NCI-H82 (cell line): Measurements from ENCODE around the gene FBXO44.
A peak's percentile ranks its signal among the peaks of the same experiment; 100 is the strongest.
"Not testable (repeated sequence)": the region's sequence is repeated elsewhere in the genome, so short reads cannot be mapped to it uniquely, and the experiment has no call there.

ENCODE experiments used
- DNase-seq: peaks from one replicate; lab custom pipeline; 2025; lab: John Stamatoyannopoulos, UW

Gene FBXO44

DNA sequence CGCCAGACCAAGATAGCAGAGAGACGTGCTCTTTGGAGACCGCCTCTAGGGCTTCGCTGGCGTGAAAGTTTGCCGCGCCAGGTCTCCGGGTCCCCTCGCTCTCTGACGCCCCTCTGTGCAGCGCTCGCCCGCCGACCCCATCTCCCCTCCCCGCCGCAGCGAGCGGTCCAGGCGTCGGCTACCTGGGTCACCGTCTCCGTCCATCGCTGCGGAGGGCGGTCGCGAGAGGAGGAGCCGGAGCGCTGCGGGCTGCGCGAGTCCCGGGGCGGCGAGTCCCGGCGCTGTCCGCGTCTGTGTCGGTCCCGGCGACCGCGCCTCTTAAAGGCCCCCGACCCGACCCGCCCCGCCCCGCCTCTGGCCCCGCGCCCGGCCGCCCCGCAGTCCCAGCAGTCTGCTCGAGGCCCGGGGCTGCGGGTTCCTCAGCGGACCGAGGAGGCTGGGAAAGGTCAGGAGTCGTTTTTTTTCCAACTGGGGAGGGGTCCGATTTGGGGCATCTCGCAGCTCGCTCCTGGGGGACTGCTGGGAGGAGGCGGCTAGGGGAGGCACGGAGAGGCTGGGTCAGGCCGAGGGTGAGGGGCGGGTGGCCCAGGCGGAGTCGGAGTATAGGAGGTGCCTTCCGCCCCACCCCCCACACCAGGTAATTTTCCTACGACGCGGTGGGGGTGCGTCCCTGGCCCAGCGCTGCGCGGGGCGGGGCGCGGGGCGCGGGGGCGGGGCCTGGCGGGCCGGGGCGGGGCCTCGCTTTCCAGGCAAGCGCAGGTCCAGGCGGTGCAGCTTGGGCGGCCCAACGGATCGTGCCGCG is at the start of gene FBXO44, which contains the start of gene FBXO2:
TSS of gene FBXO44 (plus strand) at position 741 of the 802 bp plus-strand sequence. CDS start 959 bp downstream, outside the sequence.
TSS of gene FBXO2 (minus strand) at position 293 of the 802 bp plus-strand sequence. CDS start at position 204, 89 bp downstream.
- peak; percentile 45 for DNase-seq

DNA sequence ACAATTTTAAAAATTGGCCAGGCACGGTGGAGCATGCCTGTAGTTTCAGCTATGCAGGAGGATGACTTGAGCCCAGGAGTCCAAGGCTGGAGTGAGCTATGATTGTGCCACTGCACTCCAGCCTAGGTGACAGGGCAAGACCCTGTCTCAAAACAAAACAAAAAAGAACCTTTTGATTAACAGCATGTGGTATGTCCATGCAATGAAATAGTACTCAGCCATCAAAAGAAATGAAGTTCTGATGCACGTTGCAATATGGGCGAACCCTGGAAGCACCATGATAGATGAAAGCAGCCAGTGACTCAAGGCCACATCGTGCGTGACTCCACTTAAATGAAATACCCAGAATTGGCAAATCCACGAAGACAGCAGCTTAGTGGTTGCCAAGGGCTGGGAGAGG is 47.9 kb upstream of the FBXO44 start:
- no peak for DNase-seq

DNA sequence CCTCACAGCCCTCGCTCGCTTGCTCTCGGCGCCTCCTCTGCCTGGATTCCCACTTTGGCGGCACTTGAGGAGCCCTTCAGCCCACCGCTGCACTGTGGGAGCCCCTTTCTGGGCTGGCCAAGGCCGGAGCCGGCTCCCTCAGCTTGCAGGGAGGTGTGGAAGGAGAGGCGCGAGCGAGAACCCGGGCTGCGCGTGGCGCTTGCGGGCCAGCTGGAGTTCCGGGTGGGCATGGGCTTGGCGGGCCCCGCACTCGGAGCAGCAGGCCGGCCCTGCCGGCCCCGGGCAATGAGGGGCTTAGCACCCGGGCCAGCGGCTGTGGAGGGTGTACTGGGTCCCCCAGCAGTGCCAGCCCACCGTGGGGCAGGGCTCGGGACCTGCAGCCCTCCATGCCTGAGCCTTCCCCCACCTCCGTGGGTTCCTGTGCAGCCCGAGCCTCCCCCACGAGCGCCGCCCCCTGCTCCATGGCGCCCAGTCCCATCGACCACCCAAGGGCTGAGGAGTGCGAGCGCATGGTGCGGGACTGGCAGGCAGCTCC is 46.0 kb upstream of the FBXO44 start:
- not testable (repeated sequence) for DNase-seq

GRCh38 chr1:11609378-11609777 is 45.3 kb upstream of the FBXO44 start:
- not testable (repeated sequence) for DNase-seq

DNA sequence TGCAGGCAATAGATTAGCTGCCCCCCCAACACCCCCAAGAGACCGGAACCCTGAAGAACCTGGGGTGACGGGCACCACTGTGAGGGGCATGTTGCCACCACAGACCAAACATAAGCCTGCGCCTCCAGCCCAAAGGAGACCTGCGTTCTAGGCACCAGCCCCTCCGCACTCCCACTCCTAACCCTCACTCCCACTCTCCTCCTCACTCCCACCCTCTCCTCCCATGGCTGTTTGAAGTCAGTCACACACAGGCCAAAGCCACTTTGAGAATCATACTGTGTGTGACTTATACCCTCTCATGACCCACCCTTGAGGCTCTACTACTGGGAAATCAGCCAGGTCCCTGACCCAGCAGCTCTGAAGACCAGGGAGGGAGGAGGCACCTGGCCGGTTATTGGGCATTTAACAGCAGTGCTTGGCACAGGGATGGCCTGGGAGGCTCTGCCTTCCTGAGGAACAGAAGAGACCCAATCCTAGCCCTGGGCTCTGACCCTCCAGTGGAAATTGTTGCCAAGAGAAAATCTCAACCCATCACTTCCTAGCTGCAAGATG is 44.0 kb upstream of the FBXO44 start:
- DNase-seq: no peak

- no peak for DNase-seq
These were observed 42.9 kb upstream of the FBXO44 start for GRCh38 chr1:11611638-11612327.

DNA sequence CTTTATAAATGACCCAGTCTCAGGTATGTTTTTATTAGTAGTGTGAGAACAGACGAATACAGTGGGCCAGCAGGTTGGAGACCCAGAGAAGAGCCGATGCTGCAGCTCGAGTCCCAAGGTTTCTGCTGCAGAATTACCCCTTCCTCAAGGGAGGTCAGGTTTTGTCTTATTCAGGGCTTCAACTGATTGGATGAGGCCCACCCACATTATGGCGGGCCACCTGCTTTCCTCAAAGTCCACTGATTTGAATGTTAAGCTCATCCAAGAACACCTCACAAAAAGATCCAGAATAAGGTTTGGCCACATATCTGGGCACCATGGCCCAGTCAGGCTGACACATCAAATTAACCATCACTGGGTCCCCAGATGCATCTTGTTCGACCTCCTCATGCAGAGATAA is 41.3 kb upstream of the FBXO44 start:
- no peak for DNase-seq

DNA sequence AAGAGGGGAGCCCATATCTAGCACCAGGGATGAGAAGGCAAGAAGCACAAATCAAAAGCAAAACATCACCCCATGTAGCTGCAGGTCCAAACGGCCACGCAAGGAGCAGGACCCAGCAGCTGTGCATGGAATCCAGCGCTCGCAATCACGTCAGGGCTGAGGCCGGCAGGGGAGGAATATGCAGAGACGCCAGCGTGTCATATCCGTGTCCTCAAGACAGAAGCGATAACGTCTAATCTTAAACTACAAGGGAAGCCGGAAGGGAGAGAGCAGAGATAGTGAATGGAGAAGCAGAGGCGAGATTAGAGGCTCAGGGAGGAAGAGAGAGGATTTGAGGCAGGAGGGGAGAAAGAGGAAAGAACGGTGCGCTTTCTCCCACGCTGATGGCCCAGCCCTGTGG is 39.6 kb upstream of the FBXO44 start:
- DNase-seq: no peak

GRCh38 chr1:11616766-11617165 is 37.9 kb upstream of the FBXO44 start:
- no peak for DNase-seq

GRCh38 chr1:11617314-11617713 is 37.4 kb upstream of the FBXO44 start:
- peak; percentile 26 for DNase-seq

GRCh38 chr1:11617741-11618140 is 36.9 kb upstream of the FBXO44 start:
- no peak for DNase-seq

DNA sequence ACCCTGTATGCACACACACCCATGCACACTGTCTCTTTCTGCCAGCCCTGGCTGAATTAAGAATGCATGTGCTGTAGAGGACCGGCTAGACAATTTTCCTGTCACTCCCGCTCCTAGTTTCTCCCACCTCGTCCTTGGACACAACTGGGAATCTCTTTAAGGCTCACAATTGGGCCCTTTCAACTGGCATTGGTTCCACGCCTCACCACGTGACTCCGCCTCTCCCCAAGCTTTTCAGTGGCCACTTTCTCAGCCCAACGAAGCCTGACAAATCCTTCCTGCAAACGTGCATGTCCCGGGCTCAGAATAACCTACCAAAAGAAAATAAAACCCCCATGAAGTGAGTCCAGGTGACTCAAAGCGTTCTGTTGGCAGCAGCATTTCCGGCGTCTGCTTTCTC is 34.3 kb upstream of the FBXO44 start:
- DNase-seq: no peak

DNA sequence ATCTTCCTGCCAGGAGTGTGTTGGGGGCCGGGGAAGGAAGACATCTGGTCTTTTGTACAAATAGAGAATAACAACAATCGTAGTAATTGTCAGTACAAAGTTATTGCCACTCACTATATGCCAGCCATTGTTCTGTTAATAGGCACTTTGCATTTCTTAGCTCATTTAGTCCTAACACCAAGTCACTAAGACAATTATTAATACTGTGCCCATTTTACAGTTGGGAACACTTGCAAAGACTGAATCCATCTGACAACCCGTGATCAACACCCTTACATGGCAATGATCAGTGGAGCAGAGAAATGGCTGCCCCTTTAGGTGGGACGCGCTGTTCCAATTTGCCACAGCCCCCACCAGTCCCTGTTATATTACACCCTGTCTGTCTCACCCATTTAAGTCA is 33.8 kb upstream of the FBXO44 start:
- no peak for DNase-seq

DNA sequence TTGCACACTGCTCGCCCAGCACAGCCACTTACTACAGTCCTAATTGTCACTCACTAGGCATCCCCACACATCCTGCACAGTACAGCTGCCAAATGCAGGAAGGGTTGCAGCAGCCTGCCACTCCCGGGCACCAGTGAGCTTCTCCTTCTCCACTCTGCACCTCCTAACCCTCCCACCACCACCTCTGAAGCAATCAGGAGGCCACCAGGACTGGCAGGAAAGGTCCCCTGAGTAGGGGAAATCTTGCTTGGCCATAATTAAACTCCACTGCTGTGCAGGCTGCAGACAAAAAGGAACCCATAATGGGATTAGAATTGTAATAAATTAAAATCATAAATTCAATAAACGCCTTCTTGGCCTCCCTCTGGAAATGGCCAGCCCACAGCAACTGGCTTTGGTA is 32.3 kb upstream of the FBXO44 start:
- DNase-seq: no peak

DNA sequence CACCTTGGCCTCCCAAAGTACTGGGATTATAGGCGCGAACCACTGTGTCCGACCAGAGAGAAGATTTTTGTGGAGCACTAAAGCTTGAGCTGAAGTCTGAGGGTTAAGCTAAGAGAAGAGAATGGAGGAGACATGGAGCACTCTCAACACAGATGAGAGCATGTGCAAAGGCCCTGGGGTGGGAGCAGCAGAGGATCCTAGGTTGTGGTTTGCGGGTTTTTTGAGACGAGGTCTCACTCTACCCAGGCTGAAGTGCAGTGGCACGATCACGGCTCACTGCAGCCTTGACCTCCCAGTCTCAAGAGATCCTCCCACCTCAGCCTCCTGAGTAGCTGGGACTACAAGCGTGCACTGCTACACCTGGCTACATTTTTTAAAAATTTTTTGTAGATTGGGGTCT is 31.0 kb upstream of the FBXO44 start:
- no peak for DNase-seq

GRCh38 chr1:11626551-11626950 is 28.1 kb upstream of the FBXO44 start:
- peak; percentile 17 for DNase-seq

- no peak for DNase-seq
These were observed 25.9 kb upstream of the FBXO44 start for GRCh38 chr1:11628767-11629166.

DNA sequence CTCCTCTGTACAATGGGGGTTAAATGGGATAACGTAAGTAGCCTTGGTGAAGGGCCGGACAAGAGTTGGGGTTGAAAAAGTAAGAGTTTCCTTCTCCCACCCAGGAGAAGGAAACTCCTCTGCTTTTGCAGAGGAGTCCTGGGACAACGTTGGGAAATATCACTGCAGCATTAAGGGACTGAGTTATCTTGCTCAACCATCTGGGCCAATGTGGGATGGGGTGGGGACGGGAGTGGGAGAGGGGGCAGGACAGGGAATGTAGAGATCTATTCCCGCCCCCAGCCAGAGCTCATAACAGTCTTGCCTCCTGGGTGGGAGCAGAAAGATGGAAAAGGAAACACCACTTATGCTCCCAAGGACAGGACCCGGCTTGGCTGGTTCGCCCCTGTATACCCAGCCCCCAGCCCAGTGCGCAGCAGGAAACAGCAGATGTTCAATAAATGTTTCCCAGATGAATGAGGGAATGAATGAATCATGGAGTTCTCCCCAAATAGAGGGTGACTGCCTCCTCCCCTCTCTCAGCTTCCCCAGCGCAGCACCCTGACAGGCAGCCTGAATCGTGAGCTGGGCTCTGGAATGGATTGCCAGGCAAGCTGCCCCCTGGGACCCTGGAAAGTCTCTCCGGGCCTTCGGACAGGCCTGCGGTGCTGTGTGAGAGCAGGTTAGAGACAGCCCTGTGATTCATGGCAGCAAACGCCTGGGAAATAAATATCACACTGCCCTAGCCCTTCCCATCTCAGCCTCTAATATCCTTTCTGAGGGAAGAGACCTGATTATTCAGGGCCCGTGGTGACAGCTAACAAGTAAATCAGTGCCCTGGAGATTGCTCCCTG is 25.3 kb upstream of the FBXO44 start:
- DNase-seq: peak; percentile 56

DNA sequence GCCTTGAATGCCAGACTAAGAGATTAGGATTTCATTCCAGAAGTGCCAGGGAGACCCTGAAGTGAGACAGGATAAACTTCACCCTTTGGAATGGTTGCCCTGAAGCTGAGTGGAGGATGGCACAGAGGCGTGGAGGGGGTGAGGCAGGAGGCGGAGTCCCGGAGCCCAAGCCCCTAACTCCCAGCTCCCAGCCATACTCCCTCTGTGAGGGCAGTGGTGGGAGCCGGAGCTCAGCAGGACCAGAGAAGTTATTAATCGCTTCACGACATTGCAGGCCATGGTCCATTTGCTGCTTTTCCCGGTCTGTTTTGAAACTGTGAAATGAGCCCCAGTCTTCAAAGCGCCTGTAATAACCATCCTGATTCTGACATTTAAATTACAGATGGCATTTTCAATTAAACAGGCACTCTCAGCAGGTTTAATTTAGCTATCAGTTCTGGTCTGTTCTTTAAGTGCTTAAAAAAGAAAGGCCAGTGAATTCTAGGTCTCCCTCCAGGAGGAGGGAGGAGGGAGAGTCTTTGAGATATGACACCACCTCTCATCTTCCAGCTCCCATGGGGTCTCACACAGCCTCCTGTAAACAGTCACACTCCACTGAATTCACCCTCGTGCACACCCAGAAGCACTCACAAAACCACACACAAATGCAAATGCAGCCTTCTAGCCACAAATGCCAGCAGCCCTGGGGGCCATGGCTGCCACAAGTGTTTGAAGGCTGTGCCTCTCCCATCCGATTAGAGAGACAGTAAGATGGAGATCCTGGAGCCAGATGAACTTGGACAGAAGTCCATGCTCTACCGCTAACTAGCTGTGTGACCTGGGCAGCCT is 20.1 kb upstream of the FBXO44 start:
- DNase-seq: no peak

DNA sequence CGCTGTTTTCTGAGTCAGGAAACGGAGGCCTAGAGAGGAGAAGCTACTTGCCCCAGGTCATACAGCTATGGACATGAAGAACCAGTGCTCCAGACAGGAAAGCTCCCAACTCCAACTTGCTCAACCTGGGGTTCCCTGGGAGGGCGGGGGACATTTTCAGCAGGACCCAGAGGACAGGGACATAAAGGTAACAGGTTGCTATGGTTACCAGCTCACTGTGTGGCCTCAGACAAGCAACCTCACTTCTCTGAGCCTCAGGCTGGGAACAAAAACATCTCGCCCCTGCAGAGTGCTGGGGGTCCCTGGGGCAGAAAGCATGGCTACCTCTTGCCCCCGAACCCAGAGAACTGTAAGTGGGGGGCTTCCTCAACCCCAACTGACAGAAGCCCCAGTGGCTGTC is 16.6 kb upstream of the FBXO44 start:
- DNase-seq: no peak

DNA sequence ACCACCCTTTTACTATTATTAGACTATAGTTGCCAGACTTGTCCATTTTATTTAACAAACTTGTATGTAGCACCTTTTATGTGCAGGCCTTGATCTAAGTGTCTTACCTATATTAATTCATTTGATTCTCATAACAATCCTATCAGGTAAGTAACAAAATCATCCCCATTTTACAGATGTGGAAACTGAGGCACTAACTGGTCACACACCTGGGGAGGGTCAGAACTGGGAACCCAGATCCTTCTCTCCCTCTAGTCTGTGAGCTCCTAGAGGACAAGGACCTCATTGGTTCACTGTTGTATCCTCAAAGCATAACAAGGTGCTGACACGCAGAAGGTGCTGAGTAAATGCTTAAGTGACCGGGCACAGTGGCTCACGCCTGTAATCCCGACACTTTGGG is 15.3 kb upstream of the FBXO44 start:
- DNase-seq: no peak
